WERI-Rb-1 (cell line): Measurements from ENCODE around the gene SOSTDC1.

Experiments used
- DNase-seq: peaks from one replicate; pipeline ENCODE4 v3.0.0-alpha.2; 2020
- H3K27ac ChIP-seq: fragments of 250-450 bp; sonication (Bioruptor Pico); 2 replicates; pipeline ENCODE4 v1.5.1; 2020; ENCODE audit warnings: mild to moderate bottlenecking, moderate library complexity
- H3K27me3 ChIP-seq: fragments of 250-450 bp; sonication (Bioruptor Pico); 2 replicates; pipeline ENCODE4 v1.5.1; 2021; ENCODE audit warnings: mild to moderate bottlenecking, low read depth, moderate library complexity; ENCODE audit not compliant: insufficient read depth, severe bottlenecking
- H3K36me3 ChIP-seq: fragments of 250-450 bp; sonication (Bioruptor Pico); 2 replicates; pipeline ENCODE4 v1.5.1; 2020; ENCODE audit warnings: mild to moderate bottlenecking, moderate library complexity
- H3K4me3 ChIP-seq: 2 replicates; pipeline ENCODE4 v1.5.1; 2011; ENCODE audit warnings: low read depth, mild to moderate bottlenecking, control low read depth, low read length
- H3K9me3 ChIP-seq: fragments of 250-450 bp; sonication (Bioruptor Pico); 2 replicates; pipeline ENCODE4 v1.5.1; 2021; ENCODE audit warnings: mild to moderate bottlenecking, moderate library complexity; ENCODE audit not compliant: severe bottlenecking
- CTCF ChIP-seq: IDR thresholded peaks from 2 replicates; pipeline ENCODE4 v1.5.1; 2011; ENCODE audit warnings: low read depth, mild to moderate bottlenecking, control low read depth, inconsistent platforms, low read length

Gene SOSTDC1

DNA sequence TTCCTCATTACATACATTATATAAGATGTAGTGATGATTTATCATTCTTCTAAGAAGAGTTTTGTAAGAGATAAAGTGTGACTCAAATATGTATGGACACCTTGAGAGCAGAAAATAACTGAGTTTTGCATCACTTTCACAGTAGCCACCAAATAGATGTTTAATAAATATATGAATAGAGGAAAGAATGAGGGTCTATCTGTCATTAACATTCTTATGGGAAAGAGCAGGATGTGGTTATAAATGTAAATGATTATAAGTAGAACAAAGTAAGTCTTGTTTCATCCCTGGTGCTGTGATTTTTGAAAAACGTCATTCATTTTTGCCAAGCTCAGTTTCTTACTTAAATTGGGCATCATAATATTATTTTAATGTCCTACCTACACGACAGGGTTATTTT lies 29.2 kb downstream of the SOSTDC1 start:
- H3K4me3 ChIP-seq = no peak overlapping the region
- no peaks in the 10 kb centered on the region for H3K9me3 ChIP-seq
- TF ChIP-seq CTCF = no peak
- no peak overlapping the region for H3K27ac ChIP-seq
- DNase-seq = no peak
- no peaks in the 10 kb centered on the region for H3K36me3 ChIP-seq
- H3K27me3 ChIP-seq = no peaks in the 10 kb centered on the region

DNA sequence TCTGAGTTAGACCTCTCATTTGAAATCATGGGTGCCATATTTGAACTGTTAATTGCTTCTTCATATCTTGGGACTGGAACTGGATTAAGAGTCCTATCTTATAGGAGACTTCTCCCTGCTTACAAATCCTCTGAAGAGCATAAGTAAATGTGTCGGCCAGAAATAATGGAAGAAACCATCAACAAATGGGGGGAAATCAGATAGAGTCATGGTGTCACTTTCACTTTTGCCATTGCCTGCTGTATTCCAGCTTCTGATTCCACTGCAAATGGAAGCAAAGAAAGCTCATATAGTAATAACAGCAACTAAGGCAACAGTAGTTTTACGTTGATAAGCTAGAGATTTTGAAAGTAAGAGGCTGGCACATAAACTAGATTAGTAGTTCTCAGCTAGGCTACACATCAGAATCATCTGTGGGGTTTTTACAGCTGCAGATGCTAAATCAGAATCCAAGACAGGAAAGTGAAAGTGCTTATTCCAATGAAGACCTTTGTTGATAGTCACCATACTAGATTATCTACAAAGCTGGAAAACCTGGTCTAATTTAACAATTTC lies 31.9 kb downstream of the SOSTDC1 start:
- no peaks in the 10 kb centered on the region for H3K9me3 ChIP-seq
- no peak for TF ChIP-seq CTCF
- H3K4me3 ChIP-seq = no peak overlapping the region
- no peak overlapping the region for H3K27ac ChIP-seq
- H3K36me3 ChIP-seq = no peaks in the 10 kb centered on the region
- H3K27me3 ChIP-seq = no peaks in the 10 kb centered on the region
- no peak for DNase-seq

DNA sequence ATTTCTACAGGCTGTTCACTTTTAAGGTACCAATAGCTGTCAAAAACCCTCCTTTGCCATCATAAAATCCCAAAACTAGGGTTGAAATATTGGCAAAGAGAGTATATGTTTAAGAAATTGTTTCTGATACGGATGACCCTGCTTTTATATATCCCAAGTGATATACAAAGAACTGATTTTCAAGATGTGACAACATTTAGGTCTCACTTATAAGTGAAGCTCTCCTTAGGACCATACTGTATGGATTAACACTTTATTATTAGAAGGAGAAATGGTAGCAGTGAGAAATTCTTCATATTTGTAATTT lies 33.2 kb downstream of the SOSTDC1 start:
- no peak for TF ChIP-seq CTCF
- no peak for DNase-seq
- H3K27me3 ChIP-seq = no peaks in the 10 kb centered on the region
- H3K4me3 ChIP-seq = no peak overlapping the region
- no peak overlapping the region for H3K27ac ChIP-seq
- no peaks in the 10 kb centered on the region for H3K9me3 ChIP-seq
- no peaks in the 10 kb centered on the region for H3K36me3 ChIP-seq

- Histone ChIP-seq H3K4me3 (no peak overlapping the region), H3K9me3 (no peaks in the 10 kb centered on the region), H3K27me3 (no peaks in the 10 kb centered on the region), H3K36me3 (no peaks in the 10 kb centered on the region), H3K27ac (no peak overlapping the region)
- peak; percentile 46; the same call in 1 of the 2 replicates for TF ChIP-seq CTCF
- peak; percentile 33 for DNase-seq
Measured at GRCh38 chr7:16431646-16432424, 33.7 kb downstream of the SOSTDC1 start.

DNA sequence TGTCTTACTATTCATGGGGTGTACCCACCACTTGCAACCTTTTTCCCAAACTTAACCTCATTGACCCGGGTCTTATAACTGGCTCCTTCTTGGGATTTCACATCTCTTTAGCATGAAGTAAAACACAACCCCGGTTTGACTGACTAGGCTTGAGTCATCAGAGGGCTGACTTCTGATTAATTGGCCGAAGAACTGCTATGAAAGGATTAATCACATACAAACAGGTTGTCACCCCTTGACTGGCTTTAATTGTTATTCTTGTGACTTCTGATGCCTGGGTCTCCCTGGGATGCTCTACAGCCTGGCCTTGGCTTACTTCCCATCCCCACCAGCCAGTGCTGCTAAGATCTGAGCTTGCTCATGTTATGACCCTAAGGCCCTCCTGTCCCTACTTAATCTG lies 35.4 kb downstream of the SOSTDC1 start:
- no peaks in the 10 kb centered on the region for H3K36me3 ChIP-seq
- H3K27me3 ChIP-seq = no peaks in the 10 kb centered on the region
- no peaks in the 10 kb centered on the region for H3K9me3 ChIP-seq
- H3K27ac ChIP-seq = no peak overlapping the region
- no peak for DNase-seq
- no peak for TF ChIP-seq CTCF
- no peak overlapping the region for H3K4me3 ChIP-seq

- Histone ChIP-seq H3K27me3 (no peaks in the 10 kb centered on the region), H3K36me3 (no peaks in the 10 kb centered on the region), H3K27ac (no peak overlapping the region), H3K4me3 (no peak overlapping the region), H3K9me3 (no peaks in the 10 kb centered on the region)
- no peak for TF ChIP-seq CTCF
- DNase-seq = no peak
Measured at GRCh38 chr7:16428672-16429071, 36.9 kb downstream of the SOSTDC1 start.
